Stimulated activated naive B cell treated with anti-CD40 and anti-IgM and Interleukin-4, amounts not matched to agents 10 μg/mL and 1 μg/mL and 100 μg/mL, for 72 hours (primary cell): Measurements from ENCODE around the gene PTPRT.

ENCODE experiments used
- ATAC-seq, 2 donors: fragments of 150-1000 bp; cut with Tn5 transposase; replicated peaks; 2 replicates each; pipeline ENCODE4 v1.10.0; 2021; ENCODE audit warnings: moderate library complexity in 1 of 2
- DNase-seq: peaks from one replicate; pipeline ENCODE4 v3.0.0; 2021
- H3K27ac Mint-ChIP-seq: one replicate; pipeline ENCODE4 v1.8.0; 2022; ENCODE audit warnings: mild to moderate bottlenecking, mixed read lengths
- H3K27me3 Mint-ChIP-seq, 2 donors: one replicate each; pipeline ENCODE4 v1.8.0; 2022; ENCODE audit warnings: mixed read lengths in 2 of 2
- H3K36me3 Mint-ChIP-seq, 2 donors: one replicate each; pipeline ENCODE4 v1.8.0; 2022; ENCODE audit warnings: mixed read lengths in 2 of 2, mild to moderate bottlenecking in 1 of 2
- H3K4me1 Mint-ChIP-seq, 2 donors: one replicate each; pipeline ENCODE4 v1.8.0; 2022; ENCODE audit warnings: mixed read lengths in 2 of 2, mild to moderate bottlenecking in 1 of 2
- H3K4me3 Mint-ChIP-seq, 2 donors: one replicate each; pipeline ENCODE4 v1.8.0; 2022; ENCODE audit warnings: mild to moderate bottlenecking in 2 of 2, mixed read lengths in 2 of 2, moderate library complexity in 1 of 2
- H3K9me3 Mint-ChIP-seq, 2 donors: one replicate each; pipeline ENCODE4 v1.8.0; 2022; ENCODE audit warnings: mixed read lengths in 2 of 2, mild to moderate bottlenecking in 1 of 2

PTPRT gene

DNA sequence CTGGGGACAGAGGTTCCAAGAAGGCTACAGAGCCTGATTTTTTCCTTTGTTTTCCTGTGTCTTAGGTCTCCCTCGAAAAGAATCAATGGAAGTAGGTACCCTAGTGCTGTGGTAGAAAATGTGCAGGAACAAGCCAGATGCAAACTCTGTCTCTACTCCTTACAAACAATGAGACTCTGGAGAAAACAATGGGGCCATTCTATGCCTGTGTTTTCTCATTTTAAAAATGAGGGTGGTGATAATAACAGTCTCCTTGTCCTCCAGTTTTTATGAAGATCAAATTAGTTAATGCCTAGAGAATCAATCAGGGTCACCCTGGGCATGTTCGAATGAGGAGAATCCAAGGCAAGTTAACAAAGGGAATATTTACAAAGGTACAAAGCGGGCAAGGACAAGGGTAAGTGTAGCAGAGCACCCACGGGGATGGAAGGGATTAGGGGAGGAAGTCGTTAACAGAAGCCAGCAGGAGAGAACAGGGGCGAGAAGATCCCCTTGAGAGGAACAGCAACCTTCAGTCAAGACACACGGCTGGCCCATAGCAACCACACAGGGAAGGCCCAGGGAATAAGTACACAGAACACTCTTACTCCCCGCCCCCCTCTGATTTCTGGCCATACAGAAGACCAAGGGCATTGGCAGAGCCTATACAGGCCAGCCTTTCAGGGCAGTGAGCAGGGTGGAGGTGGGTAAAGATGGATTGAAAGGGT, 342.8 kb downstream of the PTPRT start:
- Mint-ChIP-seq H3K9me3 (peaks cover 4 to 8% of the 10 kb centered on the region in 2 donors), H3K27me3 (no peaks in the 10 kb centered on the region), H3K4me1 (no peaks in the 10 kb centered on the region), H3K27ac (no peak overlapping the region), H3K36me3 (no peaks in the 10 kb centered on the region), H3K4me3 (no peak overlapping the region)
- ATAC-seq = no peak
- DNase-seq = no peak

DNA sequence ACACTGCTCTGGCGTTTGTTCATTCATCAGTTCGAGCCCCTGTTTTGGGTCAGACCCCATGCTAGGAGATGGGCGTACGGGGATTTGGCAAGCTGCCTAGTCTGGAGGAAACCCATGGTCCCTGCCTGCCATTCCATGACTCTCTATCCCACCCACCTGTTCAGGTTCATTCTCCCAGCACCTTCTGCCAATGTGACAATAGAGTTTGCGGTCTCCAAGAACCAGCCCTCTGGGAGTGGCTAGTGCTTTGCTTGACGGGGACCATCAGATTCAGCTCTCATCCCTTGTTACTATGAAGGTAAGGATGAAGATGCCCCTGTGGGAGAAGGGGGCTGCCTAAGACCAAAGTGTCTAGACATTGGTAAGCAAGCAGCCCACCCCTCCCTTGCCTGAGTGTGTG, 345.0 kb downstream of the PTPRT start:
- Mint-ChIP-seq H3K27me3 (no peaks in the 10 kb centered on the region), H3K4me3 (no peak overlapping the region), H3K27ac (no peak overlapping the region)

DNA sequence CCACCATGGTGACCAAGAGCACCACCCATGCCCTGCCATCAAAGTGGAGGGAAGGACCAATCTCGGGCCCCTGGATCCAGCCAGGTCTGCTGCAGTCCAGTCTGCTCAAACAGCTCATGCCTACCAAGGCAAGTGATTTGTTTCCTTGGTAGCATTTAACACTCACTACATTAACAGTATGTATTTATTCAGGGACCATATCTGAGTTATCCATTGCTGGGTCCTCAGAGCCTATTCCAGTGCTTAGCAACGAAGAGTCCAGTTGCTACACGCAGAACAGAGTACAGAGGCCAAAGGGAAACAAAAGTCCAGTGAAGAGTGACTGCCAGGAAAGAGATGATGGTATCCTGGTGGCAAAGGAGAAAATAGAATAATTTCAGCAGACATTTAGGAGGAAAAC, 352.2 kb downstream of the PTPRT start:
- no peak overlapping the region for H3K4me3 Mint-ChIP-seq
- no peak for DNase-seq
- ATAC-seq = no peak
- no peaks in the 10 kb centered on the region for H3K27me3 Mint-ChIP-seq
- H3K4me1 Mint-ChIP-seq = no peaks in the 10 kb centered on the region
- H3K9me3 Mint-ChIP-seq = peaks cover 4 to 6% of the 10 kb centered on the region in 2 donors
- H3K36me3 Mint-ChIP-seq = no peaks in the 10 kb centered on the region
- no peak overlapping the region for H3K27ac Mint-ChIP-seq

More for the DNA sequence above, 345.0 kb downstream of the PTPRT start:
- DNase-seq (no peak), ATAC-seq (no peak)
- H3K9me3 Mint-ChIP-seq = peaks cover 4 to 7% of the 10 kb centered on the region in 2 donors
- no peaks in the 10 kb centered on the region for H3K4me1 Mint-ChIP-seq
- H3K36me3 Mint-ChIP-seq = no peaks in the 10 kb centered on the region

DNA sequence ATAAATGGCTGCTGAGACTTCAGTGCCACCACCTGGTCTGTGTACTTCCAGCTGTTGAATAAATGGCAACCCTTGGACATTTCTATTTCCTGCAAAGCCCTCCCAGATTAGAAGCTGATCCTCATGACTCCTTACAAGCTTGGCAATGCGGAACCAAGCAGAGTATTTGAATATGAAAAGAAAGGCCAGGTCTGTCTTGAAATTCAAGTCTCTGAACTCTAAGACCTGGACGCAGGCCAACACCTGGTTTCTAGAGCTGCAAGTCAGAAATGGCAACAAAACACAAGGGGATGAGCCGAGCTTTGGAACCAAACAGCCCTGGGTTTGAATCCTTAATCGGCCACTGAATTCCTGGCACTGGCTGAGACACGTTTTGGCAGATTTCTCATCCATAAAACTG, 353.4 kb downstream of the PTPRT start:
- peaks cover 4 to 6% of the 10 kb centered on the region in 2 donors for H3K9me3 Mint-ChIP-seq
- H3K4me1 Mint-ChIP-seq = no peaks in the 10 kb centered on the region
- ATAC-seq (no peak), DNase-seq (no peak)
- H3K27me3 Mint-ChIP-seq = no peaks in the 10 kb centered on the region
- no peak overlapping the region for H3K27ac Mint-ChIP-seq
- no peak overlapping the region for H3K4me3 Mint-ChIP-seq
- no peaks in the 10 kb centered on the region for H3K36me3 Mint-ChIP-seq

DNA sequence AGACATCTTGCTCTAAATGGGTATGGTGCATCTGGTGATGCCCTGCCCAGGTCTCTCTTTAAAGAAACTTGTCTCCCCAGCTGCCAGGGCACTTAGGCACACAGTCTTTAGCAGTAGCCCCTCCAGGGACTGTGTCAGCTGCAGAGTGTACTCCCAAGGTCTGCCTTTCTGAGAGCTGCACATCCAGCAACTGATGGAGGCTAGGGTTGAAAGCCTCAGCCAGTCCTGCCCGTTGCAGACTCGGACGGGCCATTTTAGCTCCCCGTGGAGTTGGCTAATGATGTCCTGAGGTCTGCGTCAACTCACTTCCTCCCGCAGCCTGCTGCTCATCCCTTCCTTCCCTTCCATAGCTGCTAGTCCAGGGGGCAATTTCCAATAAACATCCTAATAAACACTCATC, 381.8 kb downstream of the PTPRT start:
- no peak overlapping the region for H3K27ac Mint-ChIP-seq

DNA sequence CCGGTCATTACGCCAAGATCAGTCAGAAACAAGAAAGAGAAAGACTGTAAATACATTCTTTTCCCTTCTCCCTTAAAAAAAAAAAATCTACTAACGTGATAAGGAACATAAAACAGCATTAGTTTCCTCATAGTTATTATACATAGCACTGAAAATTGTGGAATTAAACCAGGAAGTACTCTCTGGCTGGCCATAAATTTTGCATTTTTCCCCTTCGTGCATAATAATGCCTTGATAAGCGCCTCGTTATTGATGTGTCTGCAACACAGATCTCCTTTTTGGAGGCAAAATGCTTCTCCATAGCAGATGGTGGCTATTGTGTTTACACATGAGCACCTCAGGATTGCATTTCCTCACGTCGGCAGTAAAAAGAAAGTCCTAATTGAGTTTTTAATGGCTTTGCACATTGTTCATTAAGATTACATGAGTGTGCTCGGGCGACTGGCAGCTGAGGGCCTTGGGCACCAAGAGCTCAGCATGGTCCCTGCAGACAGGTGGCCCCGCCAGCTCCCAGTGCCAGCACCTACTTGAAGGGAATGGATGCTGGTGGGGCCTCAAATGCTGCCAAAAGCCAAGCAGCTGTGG, 394.5 kb downstream of the PTPRT start:
- H3K27ac Mint-ChIP-seq = no peak overlapping the region
- H3K36me3 Mint-ChIP-seq = no peaks in the 10 kb centered on the region
- H3K4me3 Mint-ChIP-seq = no peak overlapping the region
- peaks cover 0 to 9% of the 10 kb centered on the region in 2 donors for H3K9me3 Mint-ChIP-seq
- DNase-seq = no peak
- ATAC-seq = no peak
- H3K4me1 Mint-ChIP-seq = no peaks in the 10 kb centered on the region
- H3K27me3 Mint-ChIP-seq = no peaks in the 10 kb centered on the region

More for the DNA sequence above, 381.8 kb downstream of the PTPRT start:
- Mint-ChIP-seq H3K9me3 (peaks cover 0 to 2% of the 10 kb centered on the region in 2 donors), H3K4me3 (no peak overlapping the region), H3K36me3 (no peaks in the 10 kb centered on the region), H3K4me1 (no peaks in the 10 kb centered on the region), H3K27me3 (no peaks in the 10 kb centered on the region)
- ATAC-seq = no peak
- no peak for DNase-seq

DNA sequence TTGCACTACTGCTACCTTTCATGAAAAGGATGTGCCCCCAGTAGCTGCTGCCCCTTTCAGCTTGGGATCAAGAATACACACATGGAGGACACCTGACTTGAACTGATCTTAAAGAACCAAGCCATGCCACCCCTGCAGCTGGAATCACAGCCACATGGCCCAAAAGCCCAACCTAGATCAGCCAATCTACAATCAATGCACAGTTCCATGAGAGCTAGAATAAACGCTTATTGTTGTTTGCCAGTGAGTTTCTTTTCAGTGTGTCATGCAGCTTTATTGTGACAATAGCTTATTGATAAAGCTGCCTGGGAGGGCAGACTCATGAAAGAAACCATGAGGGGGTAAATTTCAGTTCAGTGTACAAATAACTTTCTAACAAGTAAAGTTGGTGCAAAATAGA, 397.7 kb downstream of the PTPRT start:
- Mint-ChIP-seq H3K4me1 (no peaks in the 10 kb centered on the region), H3K36me3 (no peaks in the 10 kb centered on the region), H3K4me3 (no peak overlapping the region), H3K9me3 (peaks cover 0 to 1% of the 10 kb centered on the region in 2 donors), H3K27me3 (no peaks in the 10 kb centered on the region), H3K27ac (no peak overlapping the region)
- ATAC-seq = no peak
- DNase-seq = no peak

DNA sequence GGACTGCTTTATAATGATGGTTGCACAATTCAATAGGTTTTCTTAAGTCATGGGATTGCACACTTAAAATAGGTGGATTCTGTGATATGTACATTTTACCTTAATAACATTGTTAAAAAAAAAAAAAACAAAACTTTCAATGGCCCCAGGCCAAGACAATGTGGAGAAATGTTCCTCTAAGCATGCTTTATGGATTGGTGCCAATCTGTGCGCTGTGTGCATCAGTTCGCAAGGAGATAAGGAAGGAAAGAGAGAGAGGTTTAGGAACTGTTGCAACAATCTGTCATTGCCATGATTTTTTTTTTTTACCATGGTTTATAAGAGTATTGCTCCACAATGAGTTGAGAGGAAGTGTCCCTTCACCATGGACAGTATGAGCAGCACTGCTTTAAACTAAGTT, 399.6 kb downstream of the PTPRT start:
- no peaks in the 10 kb centered on the region for H3K36me3 Mint-ChIP-seq

DNA sequence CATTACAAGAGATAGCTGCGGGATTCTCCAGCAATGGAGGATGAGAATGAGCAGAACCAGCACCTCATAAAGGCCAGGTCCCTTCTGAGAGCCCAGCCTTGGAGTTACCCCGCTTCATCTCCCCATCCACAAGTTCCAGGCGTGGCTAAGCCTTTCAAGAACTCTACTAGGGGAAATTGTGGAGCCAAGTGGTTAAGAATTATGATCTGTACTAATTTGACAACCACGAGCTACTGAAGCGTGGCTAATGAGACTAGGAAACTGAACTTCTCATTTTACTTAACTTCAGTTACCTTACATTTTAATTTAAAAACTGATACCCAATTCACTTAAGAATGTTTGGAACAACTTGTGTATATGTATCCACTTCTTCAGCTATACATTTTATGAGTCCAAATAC, 401.0 kb downstream of the PTPRT start:
- no peaks in the 10 kb centered on the region for H3K4me1 Mint-ChIP-seq
- H3K36me3 Mint-ChIP-seq = no peaks in the 10 kb centered on the region
- no peak overlapping the region for H3K4me3 Mint-ChIP-seq
- ATAC-seq (no peak), DNase-seq (no peak)
- H3K27ac Mint-ChIP-seq = no peak overlapping the region
- H3K27me3 Mint-ChIP-seq = no peaks in the 10 kb centered on the region
- H3K9me3 Mint-ChIP-seq = peaks cover 0 to 2% of the 10 kb centered on the region in 2 donors

More for the DNA sequence above, 399.6 kb downstream of the PTPRT start:
- Mint-ChIP-seq H3K4me3 (no peak overlapping the region), H3K27ac (no peak overlapping the region), H3K9me3 (peaks cover 0 to 2% of the 10 kb centered on the region in 2 donors), H3K4me1 (no peaks in the 10 kb centered on the region), H3K27me3 (no peaks in the 10 kb centered on the region)
- no peak for ATAC-seq
- DNase-seq = no peak

DNA sequence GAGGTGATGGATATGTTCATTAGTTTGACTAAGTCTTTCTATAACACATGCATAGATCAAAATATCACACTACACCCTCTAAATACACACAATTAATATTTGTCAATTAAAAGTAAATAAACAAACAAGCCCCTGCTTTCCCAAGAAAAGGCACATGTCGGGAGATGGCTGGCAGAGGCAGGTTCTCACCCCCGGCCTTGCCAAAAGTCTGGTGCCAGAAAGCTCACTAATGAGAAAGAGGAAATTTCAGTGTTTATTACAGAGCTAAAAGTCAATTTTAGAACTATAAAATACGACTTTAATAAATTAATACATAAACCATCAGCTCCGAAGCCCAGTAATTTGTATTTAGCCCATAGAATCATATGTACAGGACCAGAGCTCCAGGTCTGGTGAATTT, 404.7 kb downstream of the PTPRT start:
- no peak for DNase-seq
- H3K27ac Mint-ChIP-seq = no peak overlapping the region
- H3K9me3 Mint-ChIP-seq = peaks cover 3 to 5% of the 10 kb centered on the region in 2 donors
- no peak overlapping the region for H3K4me3 Mint-ChIP-seq
- H3K36me3 Mint-ChIP-seq = no peaks in the 10 kb centered on the region
- no peaks in the 10 kb centered on the region for H3K4me1 Mint-ChIP-seq
- ATAC-seq = no peak
- no peaks in the 10 kb centered on the region for H3K27me3 Mint-ChIP-seq

DNA sequence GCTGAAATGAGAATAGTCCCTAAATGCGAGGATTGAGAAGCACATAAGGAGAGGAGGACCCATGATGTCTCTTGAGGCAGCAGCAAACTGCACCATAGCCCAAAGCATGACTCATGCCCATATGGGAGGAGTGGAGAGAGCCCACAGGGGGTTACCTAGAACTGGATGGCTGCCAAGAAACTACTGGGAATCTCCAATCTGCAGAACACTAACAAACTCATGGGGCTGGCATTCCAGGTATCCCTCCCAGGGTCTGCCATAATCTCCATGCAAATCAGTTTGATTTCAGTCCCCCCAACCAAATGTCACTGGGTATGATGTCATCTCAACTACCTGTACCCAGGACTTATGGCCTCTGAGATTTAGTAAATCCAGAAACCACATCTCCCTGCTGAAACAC, 410.5 kb downstream of the PTPRT start:
- peaks cover 3 to 7% of the 10 kb centered on the region in 2 donors for H3K9me3 Mint-ChIP-seq
- H3K27me3 Mint-ChIP-seq = no peaks in the 10 kb centered on the region
- H3K27ac Mint-ChIP-seq = no peak overlapping the region
- no peak overlapping the region for H3K4me3 Mint-ChIP-seq
- ATAC-seq (no peak), DNase-seq (no peak)
- no peaks in the 10 kb centered on the region for H3K4me1 Mint-ChIP-seq
- H3K36me3 Mint-ChIP-seq = no peaks in the 10 kb centered on the region

DNA sequence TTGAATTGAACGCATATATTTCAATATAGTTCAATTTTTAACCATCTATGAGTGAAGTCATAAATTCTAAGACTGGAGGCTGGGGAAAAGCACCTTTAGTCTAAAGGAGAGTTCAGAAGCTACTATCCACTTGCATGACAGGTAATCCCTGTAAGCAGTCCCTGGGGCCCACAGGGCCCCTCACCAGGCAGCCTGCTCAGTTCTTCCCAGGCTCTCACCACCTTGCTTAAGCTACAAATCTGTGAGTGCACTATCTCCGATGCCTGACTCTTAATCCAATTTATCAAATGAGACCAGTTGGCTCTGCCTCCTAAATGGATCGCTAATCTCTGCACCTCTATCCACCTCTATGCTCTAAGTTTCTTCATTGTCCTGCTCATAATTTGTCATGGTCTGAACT, 413.8 kb downstream of the PTPRT start:
- Mint-ChIP-seq H3K4me1 (no peaks in the 10 kb centered on the region), H3K4me3 (no peak overlapping the region), H3K27ac (no peak overlapping the region), H3K27me3 (no peaks in the 10 kb centered on the region), H3K36me3 (no peaks in the 10 kb centered on the region), H3K9me3 (peaks cover 2 to 10% of the 10 kb centered on the region in 2 donors)
- ATAC-seq (no peak), DNase-seq (no peak)

DNA sequence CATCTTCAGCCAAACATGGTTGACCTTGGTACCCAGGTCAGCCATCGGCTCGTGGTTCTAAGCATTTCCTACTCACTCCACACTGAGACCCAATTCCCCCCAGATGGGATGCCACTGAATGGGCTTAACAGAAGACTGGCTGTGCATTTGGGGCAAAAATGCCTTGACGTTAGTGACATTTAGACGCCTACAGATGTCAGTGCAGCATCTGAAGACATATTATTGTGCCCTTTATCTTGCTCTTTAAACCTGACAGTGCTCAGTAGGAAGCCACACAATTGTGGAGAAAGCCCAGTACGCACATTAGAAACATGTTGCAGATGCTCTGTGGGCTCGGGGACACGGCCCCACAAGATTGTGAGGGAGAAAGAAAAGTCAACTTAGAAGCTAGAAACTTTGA, 414.7 kb downstream of the PTPRT start:
- H3K9me3 Mint-ChIP-seq = peaks cover 2 to 11% of the 10 kb centered on the region in 2 donors
- no peak for DNase-seq
- H3K27ac Mint-ChIP-seq = no peak overlapping the region
- H3K36me3 Mint-ChIP-seq = no peaks in the 10 kb centered on the region
- H3K4me3 Mint-ChIP-seq = no peak overlapping the region
- no peaks in the 10 kb centered on the region for H3K4me1 Mint-ChIP-seq
- H3K27me3 Mint-ChIP-seq = no peaks in the 10 kb centered on the region
- no peak for ATAC-seq

DNA sequence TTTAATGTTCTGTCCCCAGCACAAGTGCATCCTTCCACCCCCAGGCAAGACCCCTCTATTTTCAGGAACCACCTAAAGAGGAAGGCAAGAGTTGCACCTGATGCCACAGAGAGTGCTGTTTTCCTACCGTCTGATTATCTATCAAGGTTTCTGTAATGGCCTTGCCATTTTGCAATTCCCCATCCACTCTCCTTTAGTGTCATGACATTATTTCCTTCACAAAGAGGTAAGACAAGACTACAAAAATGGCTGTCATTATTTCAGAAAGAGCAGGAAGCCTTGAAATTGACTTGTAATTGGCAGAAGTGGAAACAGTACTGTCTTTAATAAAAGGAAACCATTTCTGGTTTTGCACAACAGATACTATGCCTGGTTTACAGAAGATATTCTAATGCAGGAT, 426.7 kb downstream of the PTPRT start:
- H3K27ac Mint-ChIP-seq = no peak overlapping the region
- no peaks in the 10 kb centered on the region for H3K4me1 Mint-ChIP-seq
- no peaks in the 10 kb centered on the region for H3K36me3 Mint-ChIP-seq
- no peak for ATAC-seq
- no peak overlapping the region for H3K4me3 Mint-ChIP-seq
- H3K27me3 Mint-ChIP-seq = no peaks in the 10 kb centered on the region
- DNase-seq = no peak
- H3K9me3 Mint-ChIP-seq = peaks cover 3 to 4% of the 10 kb centered on the region in 2 donors

DNA sequence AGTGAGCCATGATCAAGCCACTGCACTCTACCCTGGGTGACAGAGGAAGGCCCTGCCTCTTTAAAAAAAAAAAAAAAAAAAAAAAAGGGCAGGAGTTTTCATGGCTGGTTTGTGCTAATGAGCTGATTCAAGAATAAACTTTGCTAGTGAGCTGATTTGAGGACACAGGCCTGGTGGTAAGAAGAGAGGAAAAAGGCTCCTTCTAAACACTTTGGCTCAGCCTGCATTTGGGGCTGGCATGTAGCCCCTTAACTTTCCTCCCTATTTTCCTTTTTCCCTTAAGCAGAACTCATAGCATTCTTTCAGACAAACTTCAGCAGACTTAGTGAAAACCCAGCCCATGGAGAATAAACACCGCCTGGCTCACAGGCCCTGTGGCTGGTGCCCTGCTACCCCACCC, 432.7 kb downstream of the PTPRT start:
- Mint-ChIP-seq H3K9me3 (peaks cover 2 to 3% of the 10 kb centered on the region in 2 donors), H3K4me3 (no peak overlapping the region), H3K36me3 (no peaks in the 10 kb centered on the region), H3K27me3 (no peaks in the 10 kb centered on the region), H3K27ac (no peak overlapping the region), H3K4me1 (no peaks in the 10 kb centered on the region)
- DNase-seq (no peak), ATAC-seq (no peak)
